ENCODE measurements around the gene RARA.
"Not testable (repeated sequence)": the region's sequence is repeated elsewhere in the genome, so short reads cannot be mapped to it uniquely, and the experiment has no call there.

RARA gene

DNA sequence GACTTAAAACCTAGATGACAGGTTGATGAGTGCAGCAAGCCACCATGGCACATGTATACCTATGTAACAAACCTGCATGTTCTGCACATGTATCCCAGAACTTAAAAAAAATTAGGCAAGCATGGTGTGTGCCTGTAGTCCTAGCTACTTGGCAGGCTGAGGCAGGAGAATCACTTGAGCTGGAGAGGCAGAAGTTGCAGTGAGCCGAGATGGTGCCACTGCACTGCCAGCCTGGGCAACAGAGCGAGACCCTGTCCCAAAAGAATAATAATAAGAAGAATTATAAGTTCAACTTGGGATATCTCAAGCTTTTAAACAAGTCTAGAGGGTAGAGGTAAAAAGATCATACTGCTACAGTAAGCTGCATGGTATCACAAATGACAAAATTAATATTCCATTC is 11.5 kb upstream of the RARA start:
- no peak for DNase-seq

DNA sequence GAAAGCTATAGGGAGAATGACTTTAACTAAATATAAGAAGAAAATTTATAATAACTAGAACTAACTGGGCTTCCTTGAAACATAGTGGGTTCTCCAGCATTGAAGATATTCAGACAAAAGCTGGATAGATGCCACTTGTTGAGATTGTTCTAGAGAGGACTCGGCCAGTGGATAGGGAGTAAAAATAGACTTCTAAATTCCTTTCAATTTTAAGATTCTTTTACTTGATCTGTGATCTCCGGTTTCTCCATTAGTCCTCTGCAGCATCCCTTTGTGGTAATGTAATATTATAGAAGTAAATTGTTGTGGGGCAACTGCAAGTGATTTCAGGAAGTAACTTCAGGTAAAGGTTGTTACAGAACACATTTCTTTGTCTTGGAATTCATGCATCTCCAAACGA is 10.3 kb upstream of the RARA start:
- no peak for DNase-seq

DNA sequence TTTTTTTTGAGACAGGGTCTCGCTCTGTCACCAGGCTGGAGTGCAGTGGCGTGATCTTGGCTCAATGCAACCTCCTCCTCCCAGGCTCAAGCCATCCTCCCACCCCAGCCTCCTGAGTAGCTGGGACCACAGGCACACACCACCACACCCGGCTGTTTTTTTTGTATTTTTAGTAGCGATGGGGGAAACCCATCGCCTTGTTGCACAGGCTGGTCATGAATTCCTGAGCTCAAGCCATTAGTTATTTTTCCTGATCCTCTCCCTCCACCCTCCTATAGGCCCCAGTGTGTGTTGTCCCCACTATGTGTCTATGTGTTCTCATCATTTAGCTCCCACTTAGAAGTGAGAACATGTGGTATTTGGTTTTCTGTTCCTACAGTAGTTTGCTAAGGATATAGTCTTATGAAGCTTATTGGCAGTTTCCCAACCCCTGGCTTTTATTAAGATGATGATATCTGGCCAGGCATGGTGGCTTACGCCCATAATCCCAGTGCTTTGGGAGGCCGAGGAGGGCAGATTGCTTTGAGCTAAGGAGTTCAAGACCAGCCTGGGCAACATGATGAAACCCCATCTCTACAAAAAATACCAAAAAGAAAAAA is 9.7 kb upstream of the RARA start:
- not testable (repeated sequence) for DNase-seq

DNA sequence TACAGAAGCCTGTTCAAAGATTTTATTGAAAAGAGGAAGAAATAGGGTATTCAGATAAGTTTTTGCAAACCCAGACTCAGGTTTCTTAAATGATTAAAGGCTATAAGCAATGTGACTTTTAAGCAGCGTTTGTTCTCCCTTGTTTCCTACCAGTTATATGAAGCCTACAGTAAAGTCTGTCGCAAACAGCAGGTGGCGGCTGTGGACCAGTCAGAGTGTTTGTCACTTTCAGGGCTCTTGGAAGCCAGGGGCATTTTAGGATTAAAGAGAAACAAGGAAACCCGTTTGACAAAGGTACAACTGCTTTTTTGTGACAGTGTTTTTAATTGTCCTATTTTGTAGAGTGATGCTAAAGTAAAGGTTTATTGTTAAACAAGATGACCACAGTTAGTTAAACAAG is 7.7 kb upstream of the RARA start:
- no peak for DNase-seq

DNA sequence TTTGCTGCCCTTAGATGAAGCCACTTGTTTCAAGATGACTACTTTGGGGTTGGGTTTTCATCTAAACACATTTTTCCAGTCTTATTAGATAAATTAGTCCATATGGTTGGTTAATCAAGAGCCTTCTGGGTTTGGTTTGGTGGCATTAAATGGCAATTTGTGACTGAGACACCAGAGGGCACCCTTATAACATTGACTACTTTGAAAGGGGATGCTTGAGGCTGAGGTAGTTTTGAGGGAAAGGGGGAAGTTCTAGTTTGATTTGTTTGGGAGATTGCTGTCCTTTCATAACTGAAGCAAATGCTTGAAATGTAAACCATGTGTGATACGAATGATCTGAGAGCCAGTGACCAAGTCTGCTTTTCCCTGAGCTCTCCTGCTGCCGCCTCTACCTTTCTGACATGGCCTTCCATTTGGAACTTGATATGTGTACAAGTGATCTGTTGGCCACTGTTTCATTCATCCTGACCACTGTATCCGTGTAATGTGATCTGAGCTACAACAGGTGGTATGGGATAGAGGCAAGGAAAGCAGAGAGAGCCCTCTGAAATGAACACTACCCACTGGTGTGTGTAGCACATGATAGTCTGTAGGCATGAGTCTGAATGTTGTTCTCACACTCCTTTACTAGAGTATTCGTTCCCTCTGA is 5.8 kb upstream of the RARA start:
- DNase-seq = peak in 10 of 56 donors; percentile 16 to 78 (median 34)

DNA sequence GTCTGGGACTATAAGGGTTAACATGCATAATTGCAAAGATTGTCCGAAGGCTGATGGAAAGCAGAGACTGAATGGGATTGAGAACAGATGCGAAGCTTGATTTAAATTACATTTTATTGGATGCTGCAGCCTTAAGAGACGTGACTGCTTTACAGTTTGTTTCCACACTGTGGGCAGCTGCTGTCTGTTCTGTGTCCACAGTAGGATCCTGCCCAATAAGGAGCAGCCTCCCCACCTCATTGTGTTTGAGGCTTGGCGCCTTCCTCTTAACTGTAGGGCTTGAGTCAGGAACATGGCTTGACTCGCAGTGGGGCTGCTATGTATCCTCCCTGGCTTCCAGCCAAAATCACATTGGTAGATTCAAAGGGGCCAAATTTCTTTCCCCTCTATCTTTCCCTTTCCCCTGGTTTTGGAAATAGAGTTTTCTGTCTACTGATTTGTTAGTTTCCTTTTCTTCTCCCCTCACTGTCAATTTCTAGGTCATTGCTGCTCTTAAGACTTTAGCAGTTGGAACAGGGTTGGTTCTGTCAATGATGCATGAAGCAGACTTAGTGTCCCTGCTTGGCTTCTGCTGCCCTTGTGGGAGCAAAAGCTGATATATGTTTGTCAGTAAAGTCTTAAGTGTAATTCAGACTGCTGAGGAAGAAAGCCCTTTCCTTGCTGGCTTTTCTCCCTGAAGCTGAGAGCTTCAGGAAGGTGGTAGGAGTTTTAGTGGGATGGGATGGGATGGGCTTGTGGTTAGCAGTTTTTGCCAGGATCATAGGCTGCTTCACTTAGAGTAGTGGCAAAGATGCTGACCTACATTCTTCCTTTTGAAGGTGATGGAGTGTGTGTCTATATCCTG is 5.0 kb upstream of the RARA start:
- DNase-seq = no peak

DNA sequence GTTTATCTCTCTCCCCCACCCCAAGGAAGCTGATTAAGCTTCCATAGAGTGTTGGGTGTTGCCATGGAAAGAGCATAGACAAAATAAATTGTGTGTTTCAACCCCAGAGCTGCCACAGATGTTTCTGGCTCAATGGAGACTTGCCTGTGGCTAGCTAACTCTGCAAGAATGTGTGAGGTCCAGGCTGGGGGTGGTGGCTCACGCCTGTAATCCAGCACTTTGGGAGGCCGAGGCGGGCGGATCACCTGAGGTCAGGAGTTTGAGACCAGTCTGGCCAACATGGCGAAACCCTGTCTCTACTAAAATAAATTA is 4.5 kb upstream of the RARA start:
- not testable (repeated sequence) for DNase-seq

DNA sequence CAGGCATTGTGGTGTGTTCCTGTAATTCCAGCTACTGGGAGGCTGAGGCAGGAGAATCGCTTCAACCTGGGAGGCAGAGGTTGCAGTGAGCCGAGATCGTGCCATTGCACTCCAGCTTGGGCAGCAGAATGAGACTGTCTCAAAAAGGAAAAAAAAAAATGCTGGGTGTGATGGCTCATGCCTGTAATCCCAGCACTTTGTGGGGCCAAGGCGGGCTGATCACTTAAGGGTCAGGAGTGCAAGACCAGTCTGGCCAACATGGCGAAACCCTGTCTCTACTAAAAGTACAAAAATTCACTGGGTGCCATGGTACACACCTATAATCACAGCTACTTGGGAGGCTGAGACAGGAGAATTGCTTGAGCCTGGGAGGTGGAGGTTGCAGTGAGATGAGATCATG is 4.1 kb upstream of the RARA start:
- not testable (repeated sequence) for DNase-seq

DNA sequence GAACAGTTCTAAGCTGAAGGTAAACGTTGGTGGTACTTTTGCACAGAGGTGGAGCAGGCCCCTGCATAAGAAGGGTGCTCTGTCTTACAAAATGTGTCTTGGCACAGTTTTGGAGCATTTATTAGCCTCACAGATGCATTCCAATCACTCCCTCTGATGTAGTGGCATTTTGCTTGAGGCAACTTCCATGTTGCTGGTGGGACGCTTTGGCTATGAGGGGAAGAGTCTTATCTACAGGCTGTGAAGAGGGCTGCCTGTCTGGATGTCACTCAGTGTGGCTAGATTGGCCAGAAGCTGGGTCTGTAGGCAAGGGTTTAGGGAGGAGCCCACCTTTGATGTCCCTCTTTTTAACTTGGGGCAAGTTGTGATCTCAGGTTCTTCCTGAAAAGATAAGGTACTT is 2.6 kb upstream of the RARA start:
- no peak for DNase-seq

DNA sequence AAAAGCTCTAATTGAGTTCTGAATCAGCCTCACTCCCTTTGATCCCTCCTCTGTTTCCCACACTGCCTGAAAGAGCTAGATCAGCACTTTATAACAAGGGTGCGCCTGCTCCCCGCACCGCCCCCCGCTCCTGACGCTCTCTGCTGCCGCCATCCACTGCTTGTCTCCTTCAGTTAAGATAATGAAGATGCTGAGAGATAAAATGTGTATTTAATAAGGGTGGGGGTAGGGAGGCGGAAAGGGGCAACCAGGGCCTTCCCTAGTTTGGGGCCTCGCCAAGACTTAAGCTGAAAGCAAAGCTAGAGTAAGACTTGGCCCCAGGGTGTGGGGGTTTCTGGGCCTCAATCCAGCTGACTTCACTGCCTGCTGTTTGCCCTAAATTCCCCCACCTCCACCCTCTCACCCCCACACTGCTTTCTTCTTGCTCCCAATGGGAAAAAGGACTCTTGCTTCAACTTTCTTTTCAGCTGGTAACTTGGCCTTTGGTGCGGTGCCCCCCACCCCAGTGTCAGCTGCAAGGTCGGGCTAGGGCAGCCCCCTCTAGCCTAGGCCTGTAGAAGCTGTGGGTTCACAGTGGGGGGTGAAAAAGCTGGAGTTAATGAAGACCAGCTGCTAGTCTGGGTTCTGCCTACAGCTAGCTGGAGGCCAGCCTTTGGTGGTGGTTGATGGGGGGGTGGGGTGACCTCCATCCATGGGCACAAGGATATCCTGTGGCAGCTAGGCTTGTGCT is 1.8 kb upstream of the RARA start:
- DNase-seq = peak in 1 of 56 donors; percentile 21

DNA sequence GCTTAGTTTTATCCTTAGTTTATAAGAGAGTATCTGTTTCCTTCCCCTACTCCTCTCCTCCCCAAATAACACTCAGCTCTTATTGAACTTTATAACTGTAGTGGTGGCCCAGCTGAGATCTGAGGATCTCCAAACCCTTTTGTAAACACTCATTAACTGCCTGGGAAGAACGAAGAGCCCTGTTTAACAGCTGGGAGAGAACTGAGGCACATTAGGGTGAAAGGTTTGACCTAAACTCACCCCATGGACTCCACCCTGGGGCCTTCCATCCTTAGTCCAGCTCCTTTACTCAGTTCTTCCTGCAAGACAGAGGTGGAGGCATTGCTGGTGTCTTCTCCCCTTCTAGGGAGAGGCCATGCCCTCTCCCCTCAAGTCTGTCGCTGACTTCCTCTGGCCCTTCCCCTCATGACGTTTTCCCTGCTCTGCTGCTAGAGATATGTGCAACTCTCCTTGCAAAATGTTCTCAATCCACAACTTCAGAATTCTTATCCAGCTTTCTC is 1.2 kb upstream of the RARA start:
- no peak for DNase-seq

DNA sequence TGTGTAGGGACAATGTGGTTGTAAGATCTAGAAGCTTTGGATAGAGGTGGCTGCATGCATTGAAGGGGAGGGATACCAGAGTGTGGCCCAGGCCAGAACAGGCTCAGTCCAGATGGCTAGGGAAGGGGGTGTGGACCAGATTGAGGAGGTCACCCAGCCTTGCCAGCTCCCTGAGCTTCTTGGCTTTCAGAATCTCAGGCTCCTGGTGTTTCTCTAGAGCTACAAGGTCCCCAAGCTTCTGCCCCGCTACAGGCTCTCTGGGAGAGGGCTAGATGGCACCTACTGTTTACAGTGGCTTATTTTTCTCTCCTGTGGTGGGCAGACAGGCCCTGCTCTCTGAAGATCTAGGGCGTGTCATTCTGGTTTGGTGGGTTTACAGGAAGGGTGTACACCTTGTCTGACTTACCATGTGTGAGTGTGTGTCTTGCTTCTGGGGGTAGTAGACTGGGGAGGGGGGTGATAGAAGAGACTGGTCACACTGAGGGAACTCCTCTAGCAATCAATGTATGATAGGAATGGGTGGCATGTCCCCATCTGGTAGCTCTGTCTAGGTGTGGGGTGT is 1.1 kb downstream of the RARA start:
- no peak for DNase-seq

DNA sequence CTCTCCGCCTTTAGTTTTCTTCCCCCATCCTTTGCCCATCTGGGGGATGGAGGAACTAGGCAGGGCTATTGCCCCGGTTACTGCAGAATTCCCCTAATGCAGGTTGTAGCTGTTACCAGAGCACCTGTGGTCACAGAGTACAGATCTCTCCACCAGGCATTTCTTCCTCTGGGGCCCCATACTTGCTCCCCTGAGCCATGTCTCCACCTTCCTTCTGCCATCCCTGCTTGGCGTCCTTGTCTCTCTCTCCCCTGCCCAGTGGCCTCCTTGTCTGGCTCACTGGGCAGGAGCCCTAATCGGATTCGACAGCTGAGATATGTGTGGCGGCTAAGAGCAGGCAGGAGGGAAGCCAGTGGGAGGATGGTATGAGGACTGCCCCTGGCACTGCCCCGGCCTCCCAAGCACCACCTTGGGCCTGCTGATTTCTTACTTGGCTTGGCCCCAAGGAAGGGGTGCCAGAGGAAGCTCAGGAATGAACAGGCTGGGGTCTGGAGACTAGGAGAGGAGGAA is 2.0 kb downstream of the RARA start:
- no peak for DNase-seq

DNA sequence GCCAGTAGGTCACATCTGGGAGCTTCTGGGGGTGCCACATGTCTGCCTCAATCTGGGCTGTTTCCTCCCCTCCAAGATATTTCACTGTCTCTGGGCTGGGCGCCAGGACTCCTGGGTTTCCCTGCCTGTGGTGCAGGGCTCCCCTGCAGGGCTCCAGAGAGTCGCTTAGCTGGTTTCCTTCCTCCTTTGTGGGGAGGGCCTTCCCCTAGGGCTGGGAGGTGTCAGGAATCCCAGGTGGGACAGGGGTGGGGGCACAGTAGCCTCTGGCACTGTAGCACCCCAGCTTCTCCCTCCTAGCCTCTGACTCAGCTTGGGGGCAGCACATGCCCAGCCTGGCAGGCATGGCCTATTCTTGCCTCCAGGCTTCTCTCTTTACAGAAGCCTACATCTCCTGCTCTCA is 2.6 kb downstream of the RARA start:
- no peak for DNase-seq

DNA sequence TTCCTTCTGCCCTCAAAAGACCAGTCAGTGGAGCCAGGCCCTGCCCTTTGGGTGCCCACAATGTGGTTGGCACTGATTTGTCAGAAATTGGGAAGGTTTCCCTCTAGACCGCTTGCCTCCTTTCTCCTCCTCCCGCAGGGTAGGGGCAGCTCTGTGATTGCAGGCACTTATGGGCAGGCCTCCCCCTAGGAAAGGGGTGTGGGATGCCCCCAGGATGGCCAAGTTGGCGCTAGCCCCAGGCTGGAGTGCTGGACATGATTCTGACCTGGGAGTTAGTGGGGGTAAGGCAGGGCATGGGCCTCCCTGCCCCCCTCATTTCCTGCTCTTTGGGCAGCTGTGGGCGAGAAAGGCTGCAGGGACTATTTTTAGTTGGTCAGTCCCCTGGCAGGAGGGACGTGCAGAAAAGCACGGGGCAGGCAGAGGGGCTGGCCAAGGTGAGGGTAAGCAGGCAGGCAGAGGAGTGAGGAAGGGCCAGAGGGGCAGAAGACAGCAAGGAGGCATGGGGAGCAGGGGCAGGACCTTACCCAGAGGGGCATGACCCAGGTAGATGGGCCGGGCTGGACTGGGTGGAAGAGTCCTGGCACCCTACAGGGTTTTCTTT is 3.3 kb downstream of the RARA start:
- peak in 23 of 56 donors; percentile 20 to 80 (median 54) for DNase-seq

DNA sequence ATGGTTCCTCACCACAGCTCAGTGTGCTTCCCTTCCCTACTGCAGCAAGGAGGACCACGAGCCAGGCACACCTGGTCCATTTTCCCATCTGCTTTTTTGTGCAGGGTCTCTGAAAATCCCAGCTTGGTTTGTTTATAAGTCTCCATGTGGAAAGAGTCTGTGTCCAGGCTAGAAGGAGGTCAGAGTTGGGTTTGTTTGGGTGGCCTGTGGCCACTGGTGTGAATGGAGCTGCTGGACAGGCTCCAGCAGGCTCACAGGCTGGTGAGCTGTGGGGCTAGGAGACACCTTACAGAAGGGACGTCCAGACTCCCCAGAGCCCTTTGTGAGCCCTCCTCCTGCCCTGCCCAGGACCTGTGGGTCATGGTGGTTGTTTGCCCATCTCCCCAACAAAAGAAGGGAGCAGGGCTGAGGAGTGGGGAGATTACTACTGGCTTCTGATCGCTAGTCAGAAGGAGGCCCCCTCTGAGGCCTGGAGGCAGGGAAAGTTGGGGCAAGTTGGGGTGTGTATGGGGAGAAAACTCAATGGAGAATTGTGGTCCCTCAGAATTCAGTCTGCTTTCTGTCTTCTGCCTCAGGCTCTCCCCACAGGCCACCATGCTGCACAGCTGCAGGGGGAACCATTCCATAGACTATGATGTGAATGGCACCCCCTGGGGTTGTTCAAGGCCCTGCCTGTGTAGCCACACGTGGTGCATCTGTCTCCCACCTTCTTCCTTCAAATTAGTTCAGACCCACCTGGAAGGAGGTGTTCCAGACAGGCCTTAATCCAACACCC is 4.1 kb downstream of the RARA start:
- DNase-seq = no peak

DNA sequence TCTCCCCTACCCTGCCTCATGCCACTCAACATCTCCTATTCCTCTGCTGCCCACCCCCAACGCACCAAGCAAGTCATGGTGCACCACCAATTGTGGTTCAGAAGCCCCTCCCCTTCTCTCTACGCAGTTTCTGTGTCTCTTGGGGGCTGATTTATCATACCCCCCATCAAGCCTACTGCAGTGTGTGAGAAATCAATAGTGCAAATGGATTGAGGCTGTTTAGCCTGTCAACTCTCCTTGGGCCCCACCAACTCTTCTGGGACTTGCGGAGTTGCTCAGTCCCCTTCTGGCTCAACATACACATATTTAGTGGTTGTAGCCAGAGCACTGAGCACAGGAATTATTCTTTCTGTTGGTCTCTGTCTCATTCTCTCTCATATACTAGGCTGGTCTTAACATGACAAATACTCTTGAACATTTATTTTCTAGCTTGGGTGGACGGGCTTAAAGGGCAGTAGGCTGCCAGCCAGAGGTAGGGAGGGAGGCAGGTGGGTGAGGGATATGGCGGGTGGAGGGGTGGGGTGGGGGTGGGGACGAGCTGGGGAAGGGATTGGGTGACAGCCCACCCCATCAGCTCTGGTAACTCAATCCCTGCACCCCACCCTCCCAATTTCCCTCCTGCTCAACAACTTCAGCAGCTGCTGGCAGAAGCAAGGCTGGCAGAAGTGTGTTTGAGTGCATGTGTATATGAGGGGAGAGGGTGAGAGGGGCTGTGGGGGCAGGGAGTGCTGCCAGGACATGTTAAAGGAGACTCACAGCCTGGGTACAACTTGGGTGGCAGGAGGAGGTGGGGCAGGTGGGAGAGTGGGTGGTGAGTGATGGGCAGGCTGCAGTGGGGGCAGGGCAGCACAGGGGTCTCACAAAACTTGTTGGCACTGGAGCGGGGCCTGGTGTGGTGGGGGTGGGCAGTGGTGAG is 4.9 kb downstream of the RARA start:
- no peak for DNase-seq

DNA sequence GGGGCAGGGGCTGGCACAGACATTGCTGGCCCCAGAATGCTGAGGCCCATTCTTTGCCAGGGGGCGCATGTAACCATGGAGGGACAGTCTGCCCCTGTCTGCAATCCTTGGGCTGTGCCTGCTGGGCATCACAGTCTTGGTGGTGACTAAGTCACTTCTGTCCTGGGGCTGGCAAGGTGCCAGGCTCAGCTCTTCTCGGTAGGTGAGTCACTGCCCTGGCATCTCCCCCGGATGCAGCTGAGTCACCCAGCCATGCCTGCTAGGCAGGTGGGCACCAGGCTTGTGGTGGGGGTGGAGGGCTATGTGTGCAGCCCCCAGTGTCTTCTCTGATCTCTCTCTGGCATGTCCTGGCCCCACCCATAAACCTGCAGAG is 5.6 kb downstream of the RARA start:
- peak in 15 of 56 donors; percentile 20 to 77 (median 39) for DNase-seq

DNA sequence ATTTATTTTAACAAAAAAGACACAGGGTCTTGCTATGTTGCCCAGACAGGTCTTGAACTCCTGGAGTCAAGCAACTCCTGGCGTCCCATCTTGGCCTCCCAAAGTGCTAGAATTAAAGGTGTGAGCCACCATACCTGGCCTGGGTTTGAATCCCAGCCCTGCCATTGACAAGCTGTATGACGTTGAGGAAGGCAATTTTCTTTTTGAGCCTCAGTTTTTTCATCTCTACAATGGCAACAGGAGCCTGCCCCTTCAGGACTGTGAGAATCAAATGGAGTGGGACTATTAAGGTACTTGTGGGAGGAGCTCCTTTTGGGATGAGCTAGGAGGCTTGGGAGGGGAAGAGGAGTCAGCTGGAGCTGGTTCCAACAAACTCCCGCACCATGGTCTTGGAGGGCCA is 6.2 kb downstream of the RARA start:
- no peak for DNase-seq
